Stomach (tissue), 4 donors: ENCODE data around the gene AMN1.

Source experiments
- EP300 ChIP-seq: sonication (generic); formaldehyde crosslinking; IDR thresholded peaks from one replicate; pipeline ENCODE4 v1.6.1; 2017; ENCODE audit warnings: antibody characterized with exemption
- POLR2A ChIP-seq, 4 donors: fragments of 450-650 bp; IDR thresholded peaks; one replicate each; pipeline ENCODE4 v1.6.1; 2016; ENCODE audit warnings: antibody characterized with exemption in 4 of 4, control low read depth in 2 of 4, mild to moderate bottlenecking in 1 of 4, moderate library complexity in 1 of 4
- POLR2AphosphoS5 ChIP-seq, 3 donors: sonication (generic); formaldehyde crosslinking; IDR thresholded peaks; one replicate each; pipeline ENCODE4 v1.6.1; 2016; ENCODE audit warnings: antibody characterized with exemption in 3 of 3
- TF ChIP-seq, protein P1 (sequence below), 7 experiments: fragments of 450-650 bp in 4 of 7; fragments of 200-600 bp in 3 of 7; sonication (generic) in 3 of 7; IDR thresholded peaks; one replicate each; pipeline ENCODE4 v1.5.1; 2016 to 2019; ENCODE audit warnings: antibody characterized with exemption in 7 of 7, control low read depth in 2 of 7, mild to moderate bottlenecking in 1 of 7

DNA sequence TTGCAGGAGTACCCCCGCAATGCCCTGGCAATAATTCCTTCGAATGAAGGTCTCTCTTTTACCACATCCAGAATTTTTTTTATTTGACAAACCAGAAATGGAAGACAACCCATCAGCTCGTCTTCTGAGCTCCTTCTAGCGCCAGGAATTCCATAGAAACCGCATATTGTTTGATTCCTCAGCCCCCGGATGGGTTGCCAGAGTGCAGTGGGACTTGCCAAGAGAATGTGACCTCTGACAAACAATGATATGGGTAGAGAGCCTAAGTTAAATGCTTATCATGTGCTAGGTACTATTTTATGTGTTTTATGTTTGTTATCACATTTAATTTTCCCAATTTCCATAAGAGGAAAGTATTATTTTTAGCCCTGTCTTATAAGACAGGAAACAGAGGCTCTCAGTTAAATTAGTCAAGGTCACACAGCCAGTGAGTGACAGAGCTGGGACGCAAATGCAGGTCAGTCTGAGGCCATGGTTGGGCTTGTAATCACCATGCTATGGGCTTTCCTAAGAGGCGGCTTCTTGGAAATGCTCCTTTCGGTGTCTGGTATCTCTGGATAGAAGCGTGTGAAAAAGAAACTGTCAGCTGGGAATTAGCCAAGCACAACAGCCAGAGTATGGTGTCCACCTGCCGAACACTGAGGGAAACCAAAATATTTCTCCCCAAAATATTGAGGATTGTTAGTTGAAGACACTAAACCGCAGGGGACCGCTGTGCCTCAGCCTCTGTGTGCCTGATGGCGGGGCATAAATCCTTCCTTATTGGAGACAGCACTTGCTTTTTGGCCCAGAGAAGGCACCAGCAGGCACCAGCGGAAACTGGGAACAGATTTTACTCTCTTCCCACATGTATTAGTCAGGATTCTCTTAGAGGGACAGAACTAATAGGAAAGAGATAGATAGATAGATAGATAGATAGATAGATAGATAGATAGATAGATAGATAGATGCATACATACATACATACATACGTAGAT, 98.8 kb downstream of the AMN1 start:
- TF ChIP-seq, protein P1, sequence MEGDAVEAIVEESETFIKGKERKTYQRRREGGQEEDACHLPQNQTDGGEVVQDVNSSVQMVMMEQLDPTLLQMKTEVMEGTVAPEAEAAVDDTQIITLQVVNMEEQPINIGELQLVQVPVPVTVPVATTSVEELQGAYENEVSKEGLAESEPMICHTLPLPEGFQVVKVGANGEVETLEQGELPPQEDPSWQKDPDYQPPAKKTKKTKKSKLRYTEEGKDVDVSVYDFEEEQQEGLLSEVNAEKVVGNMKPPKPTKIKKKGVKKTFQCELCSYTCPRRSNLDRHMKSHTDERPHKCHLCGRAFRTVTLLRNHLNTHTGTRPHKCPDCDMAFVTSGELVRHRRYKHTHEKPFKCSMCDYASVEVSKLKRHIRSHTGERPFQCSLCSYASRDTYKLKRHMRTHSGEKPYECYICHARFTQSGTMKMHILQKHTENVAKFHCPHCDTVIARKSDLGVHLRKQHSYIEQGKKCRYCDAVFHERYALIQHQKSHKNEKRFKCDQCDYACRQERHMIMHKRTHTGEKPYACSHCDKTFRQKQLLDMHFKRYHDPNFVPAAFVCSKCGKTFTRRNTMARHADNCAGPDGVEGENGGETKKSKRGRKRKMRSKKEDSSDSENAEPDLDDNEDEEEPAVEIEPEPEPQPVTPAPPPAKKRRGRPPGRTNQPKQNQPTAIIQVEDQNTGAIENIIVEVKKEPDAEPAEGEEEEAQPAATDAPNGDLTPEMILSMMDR (IDR thresholded peaks at IDR 0.05): no peak
- TF ChIP-seq POLR2AphosphoS5 (IDR thresholded peaks at IDR 0.05): peak in 1 of 3 donors; percentile 8
- TF ChIP-seq POLR2A (IDR thresholded peaks at IDR 0.05): no peak
- TF ChIP-seq EP300: no peak
